ENCODE data around the gene ZC3H7A. TPM values are rescaled to one million over a fixed set of nuclear protein-coding genes. Genes with fewer than 3 reads are reported as not detected.

The ZC3H7A gene
- total and polyA plus RNA-seq, 9 of the 15 experiments (the other 6 are each of a cell fraction or from before 2014, with no cell fraction given), result 19.8 to 49.1 (median 28.2) TPM

- Histone ChIP-seq H3K9me3 (replicated peaks; ENCODE audit: control insufficient read depth, insufficient read depth, low read depth, low read length) (no peaks in the 10 kb centered on the region), H3K9me1 (ENCODE audit: control insufficient read depth, insufficient read depth, low read length) (no peaks in the 10 kb centered on the region), H2AFZ (ENCODE audit: low read depth, low read length) (no peak overlapping the region), H3K9ac (ENCODE audit: insufficient read depth in 1 of 2, low read depth in 2 of 2, low read length in 2 of 2) (no peak overlapping the region), H3K79me2 (ENCODE audit: control insufficient read depth, insufficient read depth, low read length) (peaks cover 21% of the 10 kb centered on the region), H3K4me3 (no peak overlapping the region), H3K36me3 (ENCODE audit: control insufficient read depth, insufficient read depth, low read length) (peaks cover 94% of the 10 kb centered on the region), H3K4me2 (ENCODE audit: insufficient read depth, low read length) (no peak overlapping the region), H4K20me1 (replicated peaks; ENCODE audit: control insufficient read depth, insufficient read depth, low read length) (peaks cover 17% of the 10 kb centered on the region), H3K4me1 (replicated peaks in 1 of 2; ENCODE audit: control insufficient read depth in 2 of 2, insufficient read depth in 2 of 2, low read length in 2 of 2) (peaks cover 0 to 2% of the 10 kb centered on the region in 2 experiments; a peak in 2 of 5 replicates), H3K27me3 (ENCODE audit: control insufficient read depth in 2 of 2, insufficient read depth in 2 of 2, low read length in 2 of 2) (no peaks in the 10 kb centered on the region), H3K27ac (ENCODE audit: extremely low read depth, low read depth, low read length) (no peak overlapping the region)
- ChIA-PET POLR2A (interaction anchor here (0.6 to 3.1 kb wide), 6 partner anchors 10 to 152 kb away, joined by 3 to 11 read pairs (median 4); partner anchors contain the start of genes RSL1D1 and ZC3H7A), CTCF (ENCODE audit: low intra/inter-chr PET ratio) (no interaction called here)
- no peak for TF ChIP-seq ZNF431 (CRISPR knock-in tag; IDR thresholded peaks at IDR 0.05)
- TF ChIP-seq MAX (CRISPR knock-in tag; IDR thresholded peaks at IDR 0.05), result no peak
- no peak for TF ChIP-seq ETS2 (tag; IDR thresholded peaks at IDR 0.05; ENCODE audit: borderline replicate concordance, poor library complexity, severe bottlenecking)
- TF ChIP-seq MAFG (tag; conservative IDR thresholded peaks at IDR 0.05), result no peak
- no peak for TF ChIP-seq BRD9 (IDR thresholded peaks at IDR 0.05; ENCODE audit: low read depth, partially characterized antibody)
- no peak for TF ChIP-seq ZBTB43 (CRISPR knock-in tag; IDR thresholded peaks at IDR 0.05)
- TF ChIP-seq, protein P1, sequence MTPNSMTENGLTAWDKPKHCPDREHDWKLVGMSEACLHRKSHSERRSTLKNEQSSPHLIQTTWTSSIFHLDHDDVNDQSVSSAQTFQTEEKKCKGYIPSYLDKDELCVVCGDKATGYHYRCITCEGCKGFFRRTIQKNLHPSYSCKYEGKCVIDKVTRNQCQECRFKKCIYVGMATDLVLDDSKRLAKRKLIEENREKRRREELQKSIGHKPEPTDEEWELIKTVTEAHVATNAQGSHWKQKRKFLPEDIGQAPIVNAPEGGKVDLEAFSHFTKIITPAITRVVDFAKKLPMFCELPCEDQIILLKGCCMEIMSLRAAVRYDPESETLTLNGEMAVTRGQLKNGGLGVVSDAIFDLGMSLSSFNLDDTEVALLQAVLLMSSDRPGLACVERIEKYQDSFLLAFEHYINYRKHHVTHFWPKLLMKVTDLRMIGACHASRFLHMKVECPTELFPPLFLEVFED (CRISPR knock-in tag; conservative IDR thresholded peaks at IDR 0.05), result no peak
- TF ChIP-seq HMG20A (CRISPR knock-in tag; conservative IDR thresholded peaks at IDR 0.05), result no peak
- no peak for TF ChIP-seq BRD4 (IDR thresholded peaks at IDR 0.05)
- TF ChIP-seq MIER1 (IDR thresholded peaks at IDR 0.05; ENCODE audit: low read depth), result no peak
- no peak for TF ChIP-seq KLF10 (CRISPR knock-in tag; IDR thresholded peaks at IDR 0.05)
- DNase-seq (ENCODE audit: extremely low read depth in 1 of 4, low spot score in 3 of 4), result no peak
- ATAC-seq, result no peak
- no peak for FAIRE-seq
- 98% methylated on average over 6 of the region's 7 CpGs for WGBS (ENCODE audit: insufficient coverage, low coverage, missing lambda C conversion rate)
- intact Hi-C loops (cut with micrococcal nuclease) (no loop called here), in situ Hi-C loops (cut with MboI) (no loop called here)
- no TSS peak for BruUV-seq (replicated peaks)
These were observed 44.0 kb upstream of the ZC3H7A start for GRCh38 chr16:11841026-11841425.
